Astrocyte of the spinal cord (primary cell): ENCODE results near the gene EGFL7.

ENCODE experiments used
- DNase-seq: peaks from one replicate; pipeline ENCODE4 v3.0.0; 2011; ENCODE audit warnings: low read depth, low spot score
- H3K4me3 ChIP-seq: 2 replicates; pipeline ENCODE4 v1.5.1; 2011; ENCODE audit warnings: low read depth, mild to moderate bottlenecking, low read length, moderate library complexity
- CTCF ChIP-seq: IDR thresholded peaks from 2 replicates; pipeline ENCODE4 v1.5.1; 2012; ENCODE audit warnings: low read depth, mild to moderate bottlenecking, low read length, inconsistent platforms
- in situ Hi-C: cut with HindIII; loops from 2 replicates; pipeline ENCODE4 v1.10.0; 2017; ENCODE audit warnings: low sequenced_read_pairs

EGFL7 gene

DNA sequence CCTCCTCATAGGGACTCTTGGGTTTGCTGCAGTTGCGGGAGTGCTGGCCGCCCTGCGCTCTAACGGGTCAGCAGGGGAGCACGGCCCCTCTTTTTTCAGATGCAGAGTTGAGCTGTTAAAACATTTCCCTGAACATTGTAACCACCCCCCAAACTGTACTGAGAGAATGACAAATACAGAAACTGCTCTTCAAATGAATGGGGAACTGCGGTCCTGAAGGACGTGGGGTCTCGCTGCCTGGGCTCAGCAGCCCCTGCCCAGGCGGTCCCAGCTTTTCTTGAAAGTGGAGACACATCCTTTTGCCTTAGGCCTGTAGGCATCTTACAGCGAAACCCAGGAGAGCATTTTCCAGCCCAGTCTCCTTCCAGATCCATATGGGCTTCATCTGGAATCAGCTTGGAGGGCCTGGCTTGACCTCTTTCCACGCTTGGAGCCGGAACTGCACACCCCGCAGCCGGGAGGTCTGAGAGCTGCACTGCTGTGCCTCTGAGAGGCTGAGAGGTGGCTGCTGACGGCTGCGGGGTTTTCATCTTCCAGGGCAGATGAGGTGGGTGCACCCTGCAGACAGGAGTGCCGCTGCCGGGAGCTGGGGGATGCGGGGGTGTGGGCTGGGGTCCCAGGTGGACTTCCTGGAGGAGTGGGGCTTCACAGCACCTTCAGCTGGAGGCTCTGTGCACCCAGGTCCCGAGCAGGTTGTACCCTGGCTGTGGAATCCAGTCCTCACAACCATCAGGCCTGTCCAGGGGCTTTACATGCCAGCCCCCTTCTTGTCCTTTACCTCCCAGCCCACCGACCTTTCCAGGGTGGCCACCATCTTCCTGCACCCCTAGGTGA is 25.8 kb downstream of the EGFL7 start:
- no peak for TF ChIP-seq CTCF
- in situ Hi-C loops: no loop called here
- DNase-seq: no peak
- no peak overlapping the region for H3K4me3 ChIP-seq

DNA sequence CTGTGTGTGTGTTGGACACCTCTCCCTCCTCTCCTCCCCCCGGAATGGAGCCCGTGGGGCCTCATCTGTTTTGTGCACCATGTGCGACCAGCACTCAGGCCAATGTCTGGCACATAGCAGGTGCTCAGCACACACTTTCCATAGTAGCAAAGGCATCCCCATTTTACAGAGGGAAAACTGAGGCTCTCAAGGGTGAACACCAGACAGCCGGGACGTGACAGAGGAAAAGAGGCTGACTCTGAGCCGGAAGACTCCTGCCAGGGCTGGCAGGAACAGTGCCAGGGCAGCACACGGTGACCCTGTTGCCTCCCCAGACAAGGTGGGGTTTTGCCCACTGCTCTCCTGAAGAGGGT is 26.4 kb downstream of the EGFL7 start:
- no peak for TF ChIP-seq CTCF
- DNase-seq: no peak
- H3K4me3 ChIP-seq: no peak overlapping the region
- in situ Hi-C loops: no loop called here

GRCh38 chr9:136690104-136690805 is 27.5 kb downstream of the EGFL7 start:
- in situ Hi-C loops: no loop called here
- DNase-seq: no peak
- no peak for TF ChIP-seq CTCF
- no peak overlapping the region for H3K4me3 ChIP-seq

GRCh38 chr9:136690806-136691261 is 28.1 kb downstream of the EGFL7 start:
- no peak for TF ChIP-seq CTCF
- DNase-seq: no peak
- H3K4me3 ChIP-seq: no peak overlapping the region
- in situ Hi-C loops: no loop called here

- H3K4me3 ChIP-seq: no peak overlapping the region
- in situ Hi-C loops: no loop called here
- TF ChIP-seq CTCF: no peak
- DNase-seq: no peak
Measured at GRCh38 chr9:136691316-136692184, 28.8 kb downstream of the EGFL7 start.
